Stimulated activated CD4-positive, alpha-beta T cell treated with anti-CD3 and anti-CD28 coated beads, Interleukin-4, amount 100 ng/mL, for 24 hours (primary cell): ENCODE results near the gene CRYBB2.
"Not testable (repeated sequence)": the region's sequence is repeated elsewhere in the genome, so short reads cannot be mapped to it uniquely, and the experiment has no call there.

Source experiments
- DNase-seq: peaks from one replicate; pipeline ENCODE4 v3.0.0-alpha.2; 2020

The CRYBB2 gene

GRCh38 chr22:25219211-25219689, at the start of gene CRYBB2:
Gene CRYBB2 (plus strand): TSS chr22:25219639. CDS start chr22:25221430, 1,791 bp downstream.
- no peak for DNase-seq

DNA sequence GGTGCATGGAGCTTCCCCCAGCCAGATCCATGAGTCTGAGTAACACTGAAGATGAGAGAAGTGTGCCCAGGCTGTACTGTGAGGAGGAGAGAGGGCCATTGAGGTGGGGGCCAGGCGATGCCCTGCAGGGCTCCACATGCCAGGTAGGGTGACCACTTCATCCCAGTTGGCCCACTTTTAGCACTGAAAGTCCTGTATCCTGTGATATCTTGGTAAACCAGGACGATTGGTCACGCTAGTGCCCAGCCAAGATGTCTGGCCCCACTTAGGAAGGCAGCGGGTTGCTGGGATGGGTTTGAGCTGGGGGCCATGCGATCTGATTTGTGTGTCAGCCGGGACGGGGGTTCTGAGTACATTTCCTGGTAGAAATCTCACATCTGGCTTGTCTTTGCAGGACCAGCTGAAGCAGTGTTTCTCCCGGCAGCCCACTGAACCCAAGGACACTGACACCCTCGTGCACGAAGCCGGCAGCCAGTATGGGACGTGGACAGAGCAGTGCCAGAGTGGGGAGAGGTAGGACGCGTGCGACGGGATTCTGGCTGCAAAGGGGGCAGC, 48.9 kb upstream of the CRYBB2 start:
- no peak for DNase-seq

- DNase-seq: peak; percentile 29
These were observed 47.3 kb upstream of the CRYBB2 start for GRCh38 chr22:25172153-25172552.

GRCh38 chr22:25174156-25174887, 45.1 kb upstream of the CRYBB2 start:
- DNase-seq: no peak

GRCh38 chr22:25174888-25175411, 44.5 kb upstream of the CRYBB2 start:
- DNase-seq: no peak

GRCh38 chr22:25176175-25176574, 43.3 kb upstream of the CRYBB2 start:
- DNase-seq: no peak

DNA sequence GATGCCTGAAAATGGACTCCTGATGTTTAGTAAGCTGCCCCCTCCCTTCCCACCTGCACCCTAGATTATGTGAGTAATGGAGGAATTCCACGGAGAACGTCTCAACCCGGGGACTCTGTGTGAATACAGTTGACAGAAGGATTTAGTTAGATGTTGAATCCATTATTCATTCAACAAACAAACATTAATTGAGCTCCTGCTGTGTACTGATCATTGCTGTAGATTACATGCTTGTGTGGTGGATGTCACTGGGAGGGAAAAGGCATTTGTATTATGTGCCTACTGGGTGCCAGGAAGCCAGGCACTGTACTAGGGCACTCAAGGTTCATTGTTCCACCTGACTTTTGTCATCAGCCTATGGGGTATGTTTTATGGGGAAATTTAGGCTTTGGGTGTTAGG, 42.6 kb upstream of the CRYBB2 start:
- no peak for DNase-seq

GRCh38 chr22:25177226-25177625, 42.2 kb upstream of the CRYBB2 start:
- DNase-seq: no peak

GRCh38 chr22:25177895-25178294, 41.5 kb upstream of the CRYBB2 start:
- no peak for DNase-seq

DNA sequence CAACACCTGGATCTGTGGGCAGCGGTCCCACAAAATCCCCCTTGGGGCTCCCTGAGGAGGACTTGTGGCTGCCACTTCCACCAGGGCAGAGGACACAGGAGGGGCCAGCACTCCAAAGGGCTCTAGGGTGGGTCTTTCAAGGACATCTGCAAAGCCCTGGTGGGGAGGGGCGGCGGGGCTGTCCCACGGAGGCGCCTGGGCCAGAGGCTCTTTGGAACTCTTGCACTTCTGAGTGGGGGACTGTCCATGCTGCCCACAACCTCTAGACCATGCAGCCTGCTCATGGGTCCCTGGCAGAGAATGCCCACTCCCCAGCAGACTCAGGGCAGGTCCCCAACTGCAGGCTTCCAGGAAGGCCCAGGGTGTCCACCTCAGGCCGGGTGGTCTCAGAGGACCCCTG, 41.1 kb upstream of the CRYBB2 start:
- DNase-seq: not testable (repeated sequence)

GRCh38 chr22:25178869-25179631, 40.4 kb upstream of the CRYBB2 start:
- not testable (repeated sequence) for DNase-seq

DNA sequence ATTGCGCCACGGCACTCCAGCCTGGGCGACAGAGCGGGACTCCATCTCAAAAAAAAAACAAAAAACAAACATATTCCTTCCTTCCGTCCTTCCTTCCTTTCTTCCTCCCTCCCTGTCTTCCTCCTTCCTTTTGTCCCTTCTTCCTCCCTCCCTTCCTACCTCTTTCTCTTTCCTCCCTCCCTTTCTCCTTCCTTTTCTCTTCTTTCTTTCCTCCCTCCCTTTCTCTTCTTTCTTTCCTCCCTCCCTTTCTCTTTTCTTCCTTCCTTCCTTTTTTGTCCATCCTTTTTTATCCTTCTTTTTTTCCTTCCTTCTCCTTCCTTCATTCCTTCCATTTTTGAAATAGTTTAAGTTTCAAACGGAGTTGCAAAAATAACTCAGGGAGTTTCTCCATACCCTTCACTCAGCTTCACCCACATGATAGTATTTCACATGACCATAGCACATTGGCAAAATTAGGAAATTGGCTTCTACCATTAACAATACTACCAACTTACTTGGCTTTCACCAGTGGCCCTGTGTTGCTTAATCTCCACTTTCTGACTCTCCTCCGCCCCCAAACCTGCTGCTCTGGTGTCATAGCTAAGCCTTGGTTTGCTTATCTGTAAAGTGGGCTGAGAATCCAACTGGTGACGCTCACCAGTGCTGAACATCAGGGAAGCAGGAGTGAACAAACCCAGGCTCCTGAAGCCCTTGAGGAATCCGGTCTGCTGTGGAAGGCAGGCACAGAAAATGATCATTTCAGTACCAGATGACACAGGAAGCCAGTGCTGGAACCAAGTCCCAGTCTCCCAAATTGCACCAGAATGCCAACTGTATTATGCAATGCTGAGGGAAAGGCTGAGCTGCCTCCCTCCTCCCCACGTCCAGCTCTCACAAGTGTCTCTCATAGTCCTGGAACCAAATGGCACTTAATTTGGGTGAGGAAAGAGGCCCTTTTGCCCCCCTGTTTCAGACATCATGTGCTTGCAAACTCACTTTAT, 37.0 kb upstream of the CRYBB2 start:
- no peak for DNase-seq

DNA sequence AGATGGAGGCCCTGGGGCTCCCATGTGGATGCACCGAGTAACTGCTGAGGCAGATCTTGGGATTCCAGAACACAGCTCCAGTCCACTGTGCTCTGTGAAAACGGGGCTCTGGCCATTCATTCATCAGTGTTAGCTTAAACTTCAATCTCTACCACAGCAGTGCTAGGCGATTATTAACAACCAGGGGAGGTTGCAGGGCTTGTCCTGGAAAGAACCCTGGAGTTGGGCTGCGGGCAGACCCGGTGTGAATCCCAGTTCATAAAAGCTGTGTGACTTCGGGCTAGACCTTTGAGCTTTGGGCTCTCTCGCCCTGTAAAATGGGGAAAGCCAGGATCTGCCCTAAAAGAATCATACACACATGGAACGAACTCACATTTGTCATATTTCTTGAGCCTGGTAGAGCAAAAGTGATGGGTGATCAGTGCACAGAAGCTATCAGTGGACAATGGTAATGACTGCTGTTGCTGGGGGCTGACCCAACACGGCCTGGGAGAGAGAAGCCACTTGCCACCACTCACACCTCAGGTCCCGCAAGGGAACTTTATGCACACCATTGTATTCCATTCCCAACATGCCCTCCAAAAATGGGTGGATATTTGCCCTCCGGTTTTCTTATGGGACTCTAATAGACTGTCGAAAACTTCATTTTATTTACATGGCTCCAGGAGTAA, 35.4 kb upstream of the CRYBB2 start:
- DNase-seq: no peak

DNA sequence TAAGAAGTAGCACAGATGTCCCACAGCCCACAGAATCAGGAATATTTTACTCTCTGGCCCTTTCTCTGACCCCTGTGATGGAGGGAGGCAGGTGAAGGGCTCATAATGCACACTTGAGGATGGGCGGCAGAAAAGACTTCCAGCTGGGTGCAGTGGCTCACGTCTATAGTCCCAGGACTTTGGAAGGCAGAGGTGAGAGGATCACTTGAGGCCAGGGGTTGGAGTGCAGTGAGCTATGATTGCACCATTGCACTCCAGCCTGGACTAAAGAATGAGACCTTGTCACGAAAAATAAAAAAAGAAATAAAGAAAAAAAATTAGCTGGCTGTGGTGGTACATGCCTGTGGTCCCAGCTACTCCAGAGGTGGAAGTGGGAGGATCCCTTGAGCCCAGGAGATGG, 33.3 kb upstream of the CRYBB2 start:
- DNase-seq: no peak

GRCh38 chr22:25187469-25187868, 32.0 kb upstream of the CRYBB2 start:
- DNase-seq: no peak

GRCh38 chr22:25192406-25192805, 27.0 kb upstream of the CRYBB2 start:
- DNase-seq: no peak

GRCh38 chr22:25193130-25193529, 26.3 kb upstream of the CRYBB2 start:
- DNase-seq: no peak

DNA sequence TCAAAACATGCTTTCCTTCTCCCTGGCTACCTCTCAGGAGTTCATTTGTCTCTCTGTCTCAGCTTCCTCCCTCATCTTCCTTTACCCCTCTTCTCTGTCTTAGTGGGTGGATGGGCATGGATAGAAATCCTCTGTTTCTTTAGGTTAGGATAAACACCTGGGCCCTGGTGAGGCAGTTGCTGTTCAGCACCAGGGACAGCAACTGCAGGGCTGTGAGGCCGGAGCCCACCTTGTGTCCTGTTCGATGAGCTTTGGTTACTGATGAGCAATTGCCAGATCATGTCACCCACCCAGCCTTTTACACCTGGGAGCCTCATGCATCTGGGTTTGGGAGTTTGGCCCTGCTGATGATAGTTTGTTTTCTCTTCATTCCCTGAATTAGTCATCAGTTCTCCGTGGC, 25.9 kb upstream of the CRYBB2 start:
- DNase-seq: no peak

GRCh38 chr22:25196326-25196725, 23.1 kb upstream of the CRYBB2 start:
- no peak for DNase-seq

DNA sequence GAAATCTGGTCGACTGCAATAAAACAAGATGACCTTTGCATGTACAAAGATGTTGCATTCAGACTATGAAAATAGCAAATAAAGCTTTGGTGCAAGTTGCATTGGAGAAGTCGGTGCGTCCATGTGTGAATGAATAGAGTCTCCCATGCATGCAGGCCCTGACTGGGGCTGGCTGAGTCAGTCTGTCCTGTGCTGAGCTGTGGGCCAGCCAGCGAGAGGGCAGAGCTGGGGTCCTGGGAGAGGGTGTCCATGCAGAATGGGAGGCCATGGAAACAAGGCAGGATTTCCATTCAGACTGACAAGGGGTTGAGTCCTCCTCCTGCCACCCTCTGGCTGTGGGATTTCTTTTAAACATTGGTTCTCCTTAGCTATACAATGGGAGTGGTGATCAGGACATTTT, 22.1 kb upstream of the CRYBB2 start:
- no peak for DNase-seq

DNA sequence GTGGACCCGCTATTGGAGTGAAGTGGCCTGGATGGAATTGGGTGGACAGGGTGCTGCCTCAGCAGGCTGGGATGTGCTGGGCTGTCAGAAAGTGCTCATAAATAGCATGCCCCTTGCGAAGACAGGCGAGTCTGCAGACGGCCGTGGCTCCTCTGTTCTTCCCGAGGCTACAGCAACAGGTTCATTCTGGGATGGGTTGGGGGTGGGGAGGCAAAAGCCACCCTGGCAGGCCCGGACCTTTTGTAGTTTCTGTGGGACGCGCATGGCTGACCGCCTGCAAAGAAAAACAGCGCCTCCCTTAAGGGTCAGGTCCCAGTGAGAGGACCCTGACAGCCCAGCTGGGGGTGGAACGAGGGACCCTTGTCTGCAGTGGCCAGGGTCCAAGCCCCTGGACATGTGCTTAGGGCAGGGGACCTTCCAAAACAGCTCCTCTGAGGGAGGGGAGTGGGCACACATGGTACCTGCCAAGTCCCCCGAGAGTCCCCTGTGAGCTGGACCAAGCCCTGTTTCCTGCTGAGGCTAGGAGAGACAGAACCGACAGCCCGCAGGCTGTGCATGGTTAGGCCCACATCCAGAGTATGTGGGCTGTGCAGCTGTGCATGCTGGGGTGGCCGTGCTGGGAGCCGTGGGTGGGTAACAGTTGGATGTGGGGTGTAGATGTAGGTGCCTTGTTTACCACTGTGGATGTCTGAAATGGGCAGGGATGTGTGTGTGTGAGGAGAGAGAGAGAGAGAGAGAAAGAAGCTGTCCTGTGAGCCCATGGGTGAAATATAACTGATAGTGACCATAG, 19.5 kb upstream of the CRYBB2 start, which contains the start of gene CRYBB3:
Gene CRYBB3, plus strand, starts transcription at position 128 of the 790 bp plus-strand sequence. CDS start 1,539 bp downstream, outside the sequence.
- no peak for DNase-seq
